HepG2 (cell line): Measurements from ENCODE around the gene NDUFS1. TPM values are rescaled to one million over a fixed set of nuclear protein-coding genes. Genes with fewer than 3 reads are reported as not detected.

ENCODE experiments used
- ATAC-seq: fragments of 200-7000 bp; cut with Tn5 transposase; 3 replicates; pipeline ENCODE4 v1.9.1; 2020; ENCODE audit warnings: mild to moderate bottlenecking, moderate library complexity
- BruUV-seq: library from RNA; stranded (reverse); fragments of 400-500 nt; replicated peaks from 2 replicates; lab custom pipeline; 2021; lab: Mats Ljungman, UMichigan
- CTCF ChIA-PET: fragments of 300-600 bp; formaldehyde crosslinking; extraction: SDS; loops from one replicate; lab custom pipeline; 2021; ENCODE audit warnings: low total read pairs, inconsistent platforms, low intra/inter-chr PET ratio; lab: Yijun Ruan, JAX
- POLR2A ChIA-PET: fragments of 350-600 bp; sonication (Branson Sonifier 250); formaldehyde crosslinking; loops from one replicate; lab custom pipeline; 2020; ENCODE audit warnings: antibody characterized with exemption, inconsistent platforms; lab: Yijun Ruan, JAX
- DNase-seq: peaks from one replicate; pipeline ENCODE4 v3.0.0-alpha.2; 2015; ENCODE audit warnings: low spot score
- FAIRE-seq: peaks from 3 replicates; lab custom pipeline; 2011; peaks lifted over from hg19 to GRCh38; lab: Jason Lieb, UNC
- H2AFZ ChIP-seq: one replicate; pipeline ENCODE4 v1.6.1; 2011; ENCODE audit warnings: low read length, inconsistent platforms
- H3K27ac ChIP-seq: fragments of 300-600 bp; 3 replicates; pipeline ENCODE4 v1.8.0; 2011; ENCODE audit warnings: mixed run types, mild to moderate bottlenecking, mixed read lengths, low read length, inconsistent platforms; ENCODE audit not compliant: insufficient read depth; ENCODE audit errors: extremely low read length
- H3K27me3 ChIP-seq, 2 experiments: fragments of 200-600 bp in 1 of 2; 2 replicates in 1 of 2; 3 replicates in 1 of 2; pipeline versions ENCODE4 v1.6.0 to v1.8.0; 2011; ENCODE audit warnings: low read length in 2 of 2, mild to moderate bottlenecking in 2 of 2, moderate library complexity in 2 of 2, inconsistent platforms in 1 of 2; ENCODE audit not compliant: insufficient read depth in 2 of 2, control insufficient read depth in 1 of 2
- H3K36me3 ChIP-seq, 2 experiments: fragments of 200-600 bp in 1 of 2; replicated peaks in 1 of 2; 2 replicates in 1 of 2; 3 replicates in 1 of 2; pipeline versions ENCODE4 v1.5.1 to v1.8.0; 2011; ENCODE audit warnings: low read length in 2 of 2, inconsistent platforms in 1 of 2; ENCODE audit not compliant: insufficient read depth in 2 of 2, control insufficient read depth in 1 of 2
- H3K4me1 ChIP-seq: 2 replicates; pipeline ENCODE4 v1.5.1; 2012; ENCODE audit warnings: low read length, inconsistent platforms; ENCODE audit not compliant: insufficient read depth
- H3K4me2 ChIP-seq: 2 replicates; pipeline ENCODE4 v1.6.0; 2011; ENCODE audit warnings: low read depth, low read length, inconsistent platforms
- H3K4me3 ChIP-seq, 3 experiments: fragments of 200-600 bp in 1 of 3; sonication (generic), shearing (Covaris generic) in 1 of 3; replicated peaks in 1 of 3; 2 replicates each; pipeline ENCODE4 v1.5.1; 2011 to 2016; ENCODE audit warnings: low read length in 3 of 3, inconsistent platforms in 2 of 3, low read depth in 2 of 3, mild to moderate bottlenecking in 2 of 3, control low read depth in 1 of 3, mixed read lengths in 1 of 3; ENCODE audit not compliant: insufficient read depth in 1 of 3
- H3K79me2 ChIP-seq: one replicate; pipeline ENCODE4 v1.6.1; 2011; ENCODE audit warnings: low read length, inconsistent platforms; ENCODE audit not compliant: insufficient read depth
- H3K9ac ChIP-seq: 2 replicates; pipeline ENCODE4 v1.6.0; 2011; ENCODE audit warnings: mild to moderate bottlenecking, low read depth, low read length, inconsistent platforms; ENCODE audit not compliant: insufficient read depth
- H3K9me3 ChIP-seq: 2 replicates; pipeline ENCODE4 v1.5.1; 2012; ENCODE audit warnings: mild to moderate bottlenecking, low read length
- H4K20me1 ChIP-seq: 2 replicates; pipeline ENCODE4 v1.6.0; 2011; ENCODE audit warnings: inconsistent platforms, mild to moderate bottlenecking, low read length, moderate library complexity; ENCODE audit not compliant: insufficient read depth
- AKAP8 ChIP-seq: sonication (generic); formaldehyde crosslinking; IDR thresholded peaks from 2 replicates; pipeline ENCODE4 v1.5.1; 2020; ENCODE audit warnings: mild to moderate bottlenecking, missing genetic modification reagents
- ELF4 ChIP-seq: sonication (generic); formaldehyde crosslinking; IDR thresholded peaks from 2 replicates; pipeline ENCODE4 v1.5.0; 2020; ENCODE audit warnings: missing genetic modification reagents, mild to moderate bottlenecking, moderate library complexity, borderline replicate concordance
- HES4 ChIP-seq: sonication (generic); formaldehyde crosslinking; IDR thresholded peaks from 2 replicates; pipeline ENCODE4 v1.9.0; 2021; ENCODE audit warnings: mild to moderate bottlenecking, missing genetic modification reagents, borderline replicate concordance
- HNF4A ChIP-seq: sonication (generic); formaldehyde crosslinking; IDR thresholded peaks from 2 replicates; pipeline ENCODE4 v1.4.0; 2020; ENCODE audit warnings: missing genetic modification reagents
- LCORL ChIP-seq, 2 experiments: fragments of 450-650 bp in 1 of 2; sonication (generic) in 1 of 2; formaldehyde crosslinking in 1 of 2; IDR thresholded peaks; 2 replicates each; pipeline versions ENCODE4 v1.5.0 to v1.6.1; 2017 to 2020; ENCODE audit warnings: antibody characterized with exemption in 1 of 2, missing genetic modification reagents in 1 of 2
- ZNF232 ChIP-seq: sonication (generic); formaldehyde crosslinking; IDR thresholded peaks from 2 replicates; pipeline ENCODE4 v1.4.0; 2020; ENCODE audit warnings: missing genetic modification reagents, borderline replicate concordance
- ZNF24 ChIP-seq: fragments of 450-650 bp; IDR thresholded peaks from 2 replicates; pipeline ENCODE4 v1.6.1; 2017; ENCODE audit warnings: antibody characterized with exemption, mild to moderate bottlenecking
- ZNF260 ChIP-seq: sonication (generic); formaldehyde crosslinking; IDR thresholded peaks from 2 replicates; pipeline ENCODE4 v1.4.0; 2020; ENCODE audit warnings: missing genetic modification reagents, low read depth, mild to moderate bottlenecking, borderline replicate concordance
- ZNF562 ChIP-seq: sonication (generic); formaldehyde crosslinking; IDR thresholded peaks from 2 replicates; pipeline ENCODE4 v1.8.0; 2022; ENCODE audit warnings: missing genetic modification reagents, borderline replicate concordance
- ZNF672 ChIP-seq: sonication (generic); formaldehyde crosslinking; IDR thresholded peaks from 2 replicates; pipeline ENCODE4 v1.8.1; 2022; ENCODE audit warnings: missing genetic modification reagents
- ZSCAN29 ChIP-seq: sonication (generic); formaldehyde crosslinking; conservative IDR thresholded peaks from 2 replicates; pipeline ENCODE4 v1.4.0; 2020; ENCODE audit warnings: mild to moderate bottlenecking, missing genetic modification reagents
- WGBS: methylation state at CpG from one replicate; pipeline ENCODE4 v1.1.6; 2017; ENCODE audit warnings: low lambda C conversion rate; 5-methylcytosine and 5-hydroxymethylcytosine counted together
- in situ Hi-C: cut with HindIII; loops from 2 replicates; pipeline ENCODE4 v1.10.0; 2017; ENCODE audit warnings: low pct_unique_long_range_greater_than_20kb; ENCODE audit not compliant: extremely low pct_ligation_motif_present
- intact Hi-C: fragments of 100-400 bp; cut with micrococcal nuclease; formaldehyde crosslinking; loops from one replicate; pipeline ENCODE4 v1.10.0; 2022; ENCODE audit not compliant: unreplicated experiment
- polyA plus RNA-seq, 8 experiments: library from polyadenylated mRNA; depleted of rRNA in 3 of 8; stranded (reverse) in 7 of 8; unstranded in 1 of 8; fragments of >200 nt; fragmentation: Illumina TruSeq in 4 of 8; extraction: Trizol in 4 of 8; gene quantifications; 2 replicates each; pipeline versions ENCODE4 v1.2.1 to v1.2.3, GENCODE V29; 2011 to 2016; ENCODE audit warnings: low read depth in 4 of 8, missing spikeins in 1 of 8, mixed read lengths in 1 of 8; ENCODE audit not compliant: insufficient read depth in 1 of 8
- total RNA-seq, 5 experiments: library from RNA; depleted of rRNA; stranded (reverse); fragments of >200 nt; fragmentation: Illumina TruSeq; extraction: Trizol; gene quantifications; 2 replicates each; pipeline ENCODE4 v1.2.3, GENCODE V29; 2016; ENCODE audit warnings: low read depth in 1 of 5
- TF ChIP-seq, protein P1 (sequence below): sonication (generic); formaldehyde crosslinking; IDR thresholded peaks from 2 replicates; pipeline ENCODE4 v1.4.0; 2020; ENCODE audit warnings: missing genetic modification reagents
- TF ChIP-seq, protein P2 (sequence below): sonication (generic); formaldehyde crosslinking; IDR thresholded peaks from 2 replicates; pipeline ENCODE4 v1.4.0; 2020; ENCODE audit warnings: missing genetic modification reagents
- TF ChIP-seq, protein P3 (sequence below): IDR thresholded peaks from 2 replicates; pipeline ENCODE4 v1.6.1; 2016; ENCODE audit warnings: low read depth

Gene NDUFS1
- total and polyA plus RNA-seq, 2 of the 13 experiments (the other 11 are each of a cell fraction or from before 2014, with no cell fraction given), result 139 to 242 TPM

DNA sequence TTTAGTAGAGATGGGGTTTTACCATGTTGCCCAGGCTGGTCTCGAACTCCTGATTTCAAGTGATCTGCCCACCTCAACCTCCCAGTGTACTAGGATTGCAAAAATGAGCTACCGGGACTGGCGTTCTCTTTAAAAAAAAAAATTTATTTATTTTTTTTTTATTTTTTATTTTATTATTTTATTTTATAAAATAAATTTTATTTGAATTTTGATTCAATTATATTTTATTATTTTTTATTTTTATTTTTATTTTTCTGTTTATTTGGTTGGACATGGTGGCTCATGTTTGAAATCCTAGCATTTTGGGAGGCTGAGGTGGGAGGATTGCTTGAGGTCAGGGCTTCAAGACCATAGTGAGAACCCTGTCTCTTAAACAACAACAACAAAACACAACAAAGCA, 32.9 kb upstream of the NDUFS1 start (continued):
- TF ChIP-seq, protein P1, sequence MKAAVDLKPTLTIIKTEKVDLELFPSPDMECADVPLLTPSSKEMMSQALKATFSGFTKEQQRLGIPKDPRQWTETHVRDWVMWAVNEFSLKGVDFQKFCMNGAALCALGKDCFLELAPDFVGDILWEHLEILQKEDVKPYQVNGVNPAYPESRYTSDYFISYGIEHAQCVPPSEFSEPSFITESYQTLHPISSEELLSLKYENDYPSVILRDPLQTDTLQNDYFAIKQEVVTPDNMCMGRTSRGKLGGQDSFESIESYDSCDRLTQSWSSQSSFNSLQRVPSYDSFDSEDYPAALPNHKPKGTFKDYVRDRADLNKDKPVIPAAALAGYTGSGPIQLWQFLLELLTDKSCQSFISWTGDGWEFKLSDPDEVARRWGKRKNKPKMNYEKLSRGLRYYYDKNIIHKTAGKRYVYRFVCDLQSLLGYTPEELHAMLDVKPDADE (CRISPR knock-in tag), result no peak
- TF ChIP-seq ZSCAN29 (CRISPR knock-in tag) (no peak), ELF4 (CRISPR knock-in tag) (no peak)

DNA sequence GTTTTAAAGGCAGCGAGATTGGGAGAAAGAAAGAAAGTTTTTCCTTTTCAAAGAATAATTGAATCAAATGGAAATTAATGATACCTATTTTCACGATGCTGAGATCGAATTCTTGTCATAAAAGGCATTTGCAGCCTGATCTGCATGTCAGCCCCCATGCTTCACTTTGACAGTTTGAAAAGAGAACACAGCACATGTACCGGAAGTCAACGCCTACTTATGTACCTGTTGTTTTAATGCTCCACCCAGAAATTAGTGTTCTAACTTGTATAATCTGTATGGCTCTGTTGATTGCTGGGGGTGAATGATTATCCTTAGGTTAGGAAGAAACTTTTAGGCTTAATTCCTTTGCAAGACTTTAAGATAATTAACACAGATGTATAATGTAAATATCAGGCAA, 31.4 kb upstream of the NDUFS1 start:
- no peak for TF ChIP-seq LCORL (IDR thresholded peaks at IDR 0.05)
- TF ChIP-seq LCORL (CRISPR knock-in tag; IDR thresholded peaks at IDR 0.05), result no peak
- FAIRE-seq (no peak), DNase-seq (no peak), ATAC-seq (no peak)
- Histone ChIP-seq H2AFZ (no peak overlapping the region), H3K4me1 (no peaks in the 10 kb centered on the region), H3K27ac (no peak overlapping the region), H3K9ac (no peak overlapping the region), H3K79me2 (no peaks in the 10 kb centered on the region), H3K4me3 (no peak overlapping the region), H3K9me3 (no peaks in the 10 kb centered on the region), H3K4me2 (no peak overlapping the region), H4K20me1 (no peaks in the 10 kb centered on the region), H3K27me3 (peaks cover 0 to 1% of the 10 kb centered on the region in 2 experiments; a peak in 1 of 5 replicates), H3K36me3 (no peaks in the 10 kb centered on the region)
- CTCF ChIA-PET, result no interaction called here
- in situ Hi-C loops (no loop called here), intact Hi-C loops (no loop called here)
- 4% methylated on average over 5 of the region's 5 CpGs for WGBS
- POLR2A ChIA-PET, result no interaction called here
- no TSS peak for BruUV-seq

DNA sequence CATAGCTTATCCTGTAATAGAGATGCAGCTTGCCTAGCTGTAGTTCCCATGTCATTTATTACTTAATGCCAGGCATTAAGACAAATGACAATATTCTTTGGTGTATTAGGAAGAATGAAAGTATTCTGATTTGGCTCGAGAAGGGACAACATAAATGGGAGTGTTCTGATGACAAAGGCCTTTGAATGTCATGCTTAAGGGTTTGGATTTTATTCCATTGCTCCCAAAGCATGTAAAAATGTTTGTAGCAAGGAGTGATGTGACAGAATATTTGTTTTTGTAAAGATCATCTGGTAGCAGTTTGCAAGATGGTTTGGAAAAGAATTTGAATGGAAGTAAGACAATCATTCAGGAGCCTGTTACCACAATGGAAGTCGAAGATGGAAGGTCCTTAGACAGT, 30.9 kb upstream of the NDUFS1 start:
- ATAC-seq (no peak), FAIRE-seq (no peak), DNase-seq (no peak)
- no peaks in the 10 kb centered on the region for H3K36me3 ChIP-seq
- ChIA-PET POLR2A (no interaction called here), CTCF (no interaction called here)
- no peaks in the 10 kb centered on the region for H3K79me2 ChIP-seq
- intact Hi-C loops (no loop called here), in situ Hi-C loops (no loop called here)
- no peaks in the 10 kb centered on the region for H3K4me1 ChIP-seq
- H3K4me3 ChIP-seq, result no peak overlapping the region
- peaks cover 1 to 2% of the 10 kb centered on the region in 2 experiments; a peak in 3 of 5 replicates for H3K27me3 ChIP-seq
- no peak overlapping the region for H3K4me2 ChIP-seq
- 0% methylated on average over 2 of the region's 2 CpGs for WGBS
- BruUV-seq, result no TSS peak
- H2AFZ ChIP-seq, result no peak overlapping the region
- H3K9ac ChIP-seq, result no peak overlapping the region
- H3K9me3 ChIP-seq, result no peaks in the 10 kb centered on the region
- H4K20me1 ChIP-seq, result no peaks in the 10 kb centered on the region
- no peak overlapping the region for H3K27ac ChIP-seq
- TF ChIP-seq AKAP8 (CRISPR knock-in tag) (no peak), ZNF232 (CRISPR knock-in tag) (no peak), ZNF672 (CRISPR knock-in tag) (no peak), ZNF24 (no peak), ZNF562 (CRISPR knock-in tag) (no peak), HES4 (no peak), HNF4A (CRISPR knock-in tag) (no peak), ZNF260 (no peak)
- TF ChIP-seq, protein P2, sequence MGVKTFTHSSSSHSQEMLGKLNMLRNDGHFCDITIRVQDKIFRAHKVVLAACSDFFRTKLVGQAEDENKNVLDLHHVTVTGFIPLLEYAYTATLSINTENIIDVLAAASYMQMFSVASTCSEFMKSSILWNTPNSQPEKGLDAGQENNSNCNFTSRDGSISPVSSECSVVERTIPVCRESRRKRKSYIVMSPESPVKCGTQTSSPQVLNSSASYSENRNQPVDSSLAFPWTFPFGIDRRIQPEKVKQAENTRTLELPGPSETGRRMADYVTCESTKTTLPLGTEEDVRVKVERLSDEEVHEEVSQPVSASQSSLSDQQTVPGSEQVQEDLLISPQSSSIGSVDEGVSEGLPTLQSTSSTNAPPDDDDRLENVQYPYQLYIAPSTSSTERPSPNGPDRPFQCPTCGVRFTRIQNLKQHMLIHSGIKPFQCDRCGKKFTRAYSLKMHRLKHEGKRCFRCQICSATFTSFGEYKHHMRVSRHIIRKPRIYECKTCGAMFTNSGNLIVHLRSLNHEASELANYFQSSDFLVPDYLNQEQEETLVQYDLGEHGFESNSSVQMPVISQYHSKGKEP, result no peak
- TF ChIP-seq, protein P3, sequence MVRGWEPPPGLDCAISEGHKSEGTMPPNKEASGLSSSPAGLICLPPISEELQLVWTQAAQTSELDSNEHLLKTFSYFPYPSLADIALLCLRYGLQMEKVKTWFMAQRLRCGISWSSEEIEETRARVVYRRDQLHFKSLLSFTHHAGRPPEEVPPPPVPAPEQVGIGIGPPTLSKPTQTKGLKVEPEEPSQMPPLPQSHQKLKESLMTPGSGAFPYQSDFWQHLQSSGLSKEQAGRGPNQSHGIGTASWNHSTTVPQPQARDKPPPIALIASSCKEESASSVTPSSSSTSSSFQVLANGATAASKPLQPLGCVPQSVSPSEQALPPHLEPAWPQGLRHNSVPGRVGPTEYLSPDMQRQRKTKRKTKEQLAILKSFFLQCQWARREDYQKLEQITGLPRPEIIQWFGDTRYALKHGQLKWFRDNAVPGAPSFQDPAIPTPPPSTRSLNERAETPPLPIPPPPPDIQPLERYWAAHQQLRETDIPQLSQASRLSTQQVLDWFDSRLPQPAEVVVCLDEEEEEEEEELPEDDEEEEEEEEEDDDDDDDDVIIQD (CRISPR knock-in tag), result no peak
